ENCODE measurements around the gene VANGL1.

DNA sequence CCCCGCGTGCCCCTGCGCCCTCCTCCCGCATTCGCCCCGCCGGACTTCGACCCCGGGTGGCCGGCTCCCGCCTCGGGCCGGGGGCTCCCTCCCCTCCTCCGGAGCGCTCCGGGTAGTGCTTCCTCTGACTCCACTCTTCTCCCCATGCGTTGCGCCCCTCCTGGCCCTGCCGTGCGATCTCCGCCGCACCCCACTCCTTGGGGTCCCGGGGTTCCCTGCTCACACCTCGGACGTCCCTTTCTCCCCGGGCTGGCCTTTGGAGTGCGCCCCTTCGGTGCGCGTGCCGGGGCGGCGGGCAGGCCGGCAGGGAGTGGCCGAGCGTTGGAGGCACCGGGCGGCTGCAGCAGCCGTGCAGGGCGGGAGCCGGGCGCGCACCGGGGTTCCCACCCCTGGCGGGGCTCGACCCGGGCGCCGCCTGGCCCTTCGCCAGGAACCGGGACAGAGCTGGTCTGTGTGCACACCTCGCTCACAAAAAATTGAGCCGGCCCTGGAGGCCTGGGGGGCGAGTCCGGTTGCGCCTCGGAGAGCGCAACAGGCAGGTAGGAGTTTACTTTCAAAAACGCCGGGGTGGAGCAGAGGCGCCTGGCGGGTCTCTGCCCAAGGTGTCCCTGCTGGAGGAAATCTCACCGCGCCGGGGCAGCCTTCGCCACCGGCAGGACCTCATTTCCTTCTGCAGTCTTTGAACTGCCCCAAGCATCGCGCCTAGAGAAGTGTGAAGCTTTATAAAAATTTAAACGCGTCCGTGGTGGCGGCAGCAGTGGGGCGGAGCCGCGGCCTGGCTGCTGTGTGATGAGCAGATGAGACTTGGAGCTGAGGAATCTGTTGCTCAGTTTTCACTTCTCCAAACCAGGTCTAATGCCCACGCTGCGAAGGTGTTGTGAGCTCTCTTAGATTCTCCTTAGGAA is 650 bp downstream of the VANGL1 start:
- TF ChIP-seq, protein P1, sequence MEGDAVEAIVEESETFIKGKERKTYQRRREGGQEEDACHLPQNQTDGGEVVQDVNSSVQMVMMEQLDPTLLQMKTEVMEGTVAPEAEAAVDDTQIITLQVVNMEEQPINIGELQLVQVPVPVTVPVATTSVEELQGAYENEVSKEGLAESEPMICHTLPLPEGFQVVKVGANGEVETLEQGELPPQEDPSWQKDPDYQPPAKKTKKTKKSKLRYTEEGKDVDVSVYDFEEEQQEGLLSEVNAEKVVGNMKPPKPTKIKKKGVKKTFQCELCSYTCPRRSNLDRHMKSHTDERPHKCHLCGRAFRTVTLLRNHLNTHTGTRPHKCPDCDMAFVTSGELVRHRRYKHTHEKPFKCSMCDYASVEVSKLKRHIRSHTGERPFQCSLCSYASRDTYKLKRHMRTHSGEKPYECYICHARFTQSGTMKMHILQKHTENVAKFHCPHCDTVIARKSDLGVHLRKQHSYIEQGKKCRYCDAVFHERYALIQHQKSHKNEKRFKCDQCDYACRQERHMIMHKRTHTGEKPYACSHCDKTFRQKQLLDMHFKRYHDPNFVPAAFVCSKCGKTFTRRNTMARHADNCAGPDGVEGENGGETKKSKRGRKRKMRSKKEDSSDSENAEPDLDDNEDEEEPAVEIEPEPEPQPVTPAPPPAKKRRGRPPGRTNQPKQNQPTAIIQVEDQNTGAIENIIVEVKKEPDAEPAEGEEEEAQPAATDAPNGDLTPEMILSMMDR (IDR thresholded peaks at IDR 0.05) = no peak
- no peak for TF ChIP-seq POLR2A (IDR thresholded peaks at IDR 0.05)

Data from lower leg skin (tissue), 3 donors.